NCI-H460 (cell line): ENCODE results near the gene MYO1D. TPM values are rescaled to one million over a fixed set of nuclear protein-coding genes. Genes with fewer than 3 reads are reported as not detected.

Experiments
- DNase-seq: peaks from one replicate; pipeline ENCODE4 v3.0.0-alpha.2; 2016; ENCODE audit warnings: low read depth; ENCODE audit errors: extremely low read depth
- total RNA-seq: library from RNA; depleted of rRNA; stranded (reverse); fragments of >200 nt; shearing (Covaris generic); gene quantifications from 2 replicates; pipeline ENCODE4 v1.2.3, GENCODE V29; 2014

The MYO1D gene
- total RNA-seq, 1 experiment from 2014 or later, result 5.0 TPM

DNA sequence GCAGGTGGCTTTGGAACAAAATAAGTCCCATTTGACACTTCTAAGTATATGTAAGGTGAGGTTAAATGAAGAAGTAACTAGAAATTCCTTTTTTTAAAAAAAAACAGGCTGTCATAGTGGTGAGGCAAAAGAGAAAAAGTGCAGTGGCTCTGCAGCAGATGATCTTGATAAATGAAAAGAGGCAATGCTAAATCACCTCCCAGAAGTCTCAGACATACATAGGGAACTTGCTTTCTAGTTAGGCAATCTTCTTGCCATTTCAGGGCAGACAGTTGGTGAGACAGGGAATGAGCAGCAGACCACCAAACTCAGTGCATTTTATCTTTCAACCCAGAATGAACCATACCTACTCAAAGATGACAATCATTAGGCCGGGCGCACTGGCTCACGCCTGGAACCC lies 90.8 kb downstream of the MYO1D start:
- no peak for DNase-seq

DNA sequence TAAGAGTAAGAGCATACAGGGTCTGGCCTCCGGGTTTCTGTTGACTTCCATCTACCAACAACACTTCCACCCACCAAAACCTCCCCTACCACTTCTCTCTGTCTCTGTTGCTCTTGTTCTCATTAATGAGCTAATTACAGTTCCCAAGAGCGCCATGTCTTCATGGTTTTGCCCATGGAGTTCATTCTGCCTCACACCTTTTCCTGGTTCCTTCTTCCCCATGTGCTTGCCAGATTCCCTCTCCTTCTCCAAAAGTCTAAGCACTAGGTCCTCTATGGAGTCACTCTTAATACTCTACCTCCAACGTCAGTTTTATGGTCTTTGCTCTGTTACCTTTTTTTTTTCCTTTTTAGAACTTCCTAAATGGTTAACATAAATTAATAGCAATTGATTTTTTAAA lies 92.8 kb downstream of the MYO1D start:
- no peak for DNase-seq

DNA sequence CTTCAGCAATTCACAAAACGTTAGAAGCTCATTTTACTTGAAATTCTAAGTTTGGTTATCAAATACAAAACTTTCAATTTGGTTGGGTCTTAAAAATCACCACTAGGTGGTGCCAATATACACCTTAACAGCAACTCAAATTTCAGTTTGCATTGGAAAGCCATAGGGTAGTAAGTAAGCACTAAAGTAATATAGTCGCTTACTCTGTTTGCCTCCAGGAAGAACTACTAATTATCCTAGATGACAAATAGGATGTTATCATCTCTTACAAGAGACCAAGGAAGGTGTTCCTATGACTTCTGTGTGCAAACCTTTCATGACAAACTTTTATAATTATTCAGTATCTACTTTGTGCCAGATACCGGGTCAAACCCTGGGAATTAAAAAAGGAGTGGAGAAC lies 93.3 kb downstream of the MYO1D start:
- DNase-seq, result peak; percentile 45

DNA sequence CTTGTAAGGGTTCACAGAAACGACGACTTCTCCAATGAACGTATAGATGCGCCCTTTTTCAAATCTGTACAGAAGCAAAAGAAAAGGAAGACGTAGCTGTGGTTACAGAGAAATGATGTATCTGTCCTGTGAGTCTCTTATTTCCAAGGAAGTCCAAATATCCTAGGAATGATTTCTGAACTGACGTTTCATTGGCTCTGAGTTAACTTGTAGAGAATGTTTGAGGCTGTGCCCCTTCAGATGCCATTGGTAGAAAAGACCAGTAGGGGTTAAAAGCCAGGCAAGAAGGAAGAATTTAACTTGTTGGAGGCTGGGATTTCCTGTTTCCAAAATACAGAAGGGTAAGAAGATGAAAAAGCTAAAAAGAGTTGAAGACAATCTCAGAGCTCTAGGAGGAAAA lies 96.2 kb downstream of the MYO1D start:
- DNase-seq, result no peak

DNA sequence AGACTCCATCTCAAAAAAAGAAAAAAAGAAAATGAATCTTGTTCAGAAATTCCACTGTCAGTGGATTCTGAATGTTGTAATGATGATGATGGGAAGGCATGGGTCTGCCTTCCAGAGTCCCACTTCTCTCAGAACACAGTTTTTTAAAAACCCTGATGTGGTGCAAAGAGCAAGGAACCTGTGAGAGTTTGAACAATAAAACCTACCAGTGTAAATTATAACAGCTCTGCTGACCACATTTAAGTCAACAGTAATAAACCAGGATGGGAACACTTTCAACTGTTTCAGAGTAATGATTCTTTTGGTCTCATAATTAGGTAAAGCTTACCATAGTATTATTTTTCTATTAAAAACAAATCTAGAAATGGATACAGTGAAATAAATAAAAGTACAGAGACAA lies 99.0 kb downstream of the MYO1D start:
- no peak for DNase-seq

DNA sequence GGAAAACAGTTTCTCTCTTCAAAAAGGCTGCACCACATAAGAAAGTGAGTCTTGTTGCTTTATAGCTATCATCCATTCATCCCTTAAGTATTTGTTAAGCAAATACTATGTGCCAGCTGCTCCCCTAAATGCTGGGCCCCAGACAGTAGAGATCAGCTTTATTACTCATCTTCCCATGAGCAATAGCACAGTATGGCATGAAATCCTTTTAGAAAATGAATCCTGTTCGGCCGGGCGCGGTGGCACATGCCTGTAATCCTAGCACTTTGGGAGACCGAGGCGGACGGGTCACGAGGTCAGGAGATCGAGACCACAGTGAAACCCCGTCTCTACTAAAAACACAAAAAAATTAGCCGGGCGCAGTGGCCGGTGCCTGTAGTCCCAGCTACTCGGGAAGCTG lies 99.5 kb downstream of the MYO1D start:
- peak; percentile 9 for DNase-seq

DNA sequence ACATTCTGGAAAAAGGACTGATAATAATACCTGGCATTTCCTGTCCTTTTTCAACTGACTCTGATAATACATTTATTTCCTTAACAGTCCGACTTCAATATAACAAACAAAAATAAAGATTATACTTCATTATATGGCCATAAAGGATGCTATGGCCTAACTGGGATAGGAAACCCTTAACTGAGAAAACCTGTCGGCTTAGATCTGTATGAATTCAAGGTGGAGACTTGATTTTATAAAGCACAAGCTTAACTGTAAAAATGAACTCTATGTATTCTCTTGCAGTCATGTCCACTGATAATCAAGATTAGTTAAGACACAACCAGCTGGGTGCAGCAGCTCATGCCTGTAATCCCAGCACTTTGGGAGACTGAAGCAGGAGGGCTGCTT lies 102.2 kb downstream of the MYO1D start:
- no peak for DNase-seq

DNA sequence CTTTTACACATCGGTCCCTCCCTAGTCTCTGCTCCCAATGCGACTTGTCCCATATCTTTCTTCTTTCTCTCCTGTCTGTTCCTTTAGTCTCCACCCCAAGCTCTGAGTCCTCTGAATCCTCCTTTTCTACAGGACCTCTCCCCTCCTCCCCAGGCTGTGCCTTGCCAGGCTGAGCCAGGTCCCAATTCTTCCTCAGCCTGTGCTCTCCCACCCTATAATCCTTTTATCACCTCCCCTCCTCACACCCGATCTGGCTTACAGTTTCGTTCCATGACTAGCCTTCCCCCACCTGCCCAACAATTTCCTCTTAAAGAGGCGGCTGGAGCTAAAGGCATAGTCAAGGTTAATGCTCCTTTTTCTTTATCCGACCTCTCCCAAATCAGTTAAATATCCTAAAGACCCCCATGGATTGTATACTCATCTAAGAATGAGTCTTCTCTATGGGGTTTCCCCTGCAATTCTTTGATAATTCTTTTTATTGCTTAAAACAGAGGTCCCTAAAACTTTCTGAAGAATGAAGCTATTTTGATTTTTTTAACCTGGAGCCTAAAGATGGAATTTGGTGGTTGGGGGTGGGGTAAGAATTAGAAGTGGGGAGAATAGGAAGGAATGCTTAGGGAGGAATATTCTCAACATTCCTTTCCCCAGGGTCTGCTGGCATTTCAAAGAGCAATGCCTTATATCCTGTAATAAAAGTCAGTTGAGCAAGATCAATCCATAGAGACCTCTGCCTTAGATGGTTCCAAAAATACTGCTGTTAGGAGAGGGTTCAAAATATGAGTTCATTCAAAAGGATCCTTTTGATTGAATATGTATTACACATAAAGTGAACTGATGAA lies 102.8 kb downstream of the MYO1D start:
- DNase-seq, result no peak

DNA sequence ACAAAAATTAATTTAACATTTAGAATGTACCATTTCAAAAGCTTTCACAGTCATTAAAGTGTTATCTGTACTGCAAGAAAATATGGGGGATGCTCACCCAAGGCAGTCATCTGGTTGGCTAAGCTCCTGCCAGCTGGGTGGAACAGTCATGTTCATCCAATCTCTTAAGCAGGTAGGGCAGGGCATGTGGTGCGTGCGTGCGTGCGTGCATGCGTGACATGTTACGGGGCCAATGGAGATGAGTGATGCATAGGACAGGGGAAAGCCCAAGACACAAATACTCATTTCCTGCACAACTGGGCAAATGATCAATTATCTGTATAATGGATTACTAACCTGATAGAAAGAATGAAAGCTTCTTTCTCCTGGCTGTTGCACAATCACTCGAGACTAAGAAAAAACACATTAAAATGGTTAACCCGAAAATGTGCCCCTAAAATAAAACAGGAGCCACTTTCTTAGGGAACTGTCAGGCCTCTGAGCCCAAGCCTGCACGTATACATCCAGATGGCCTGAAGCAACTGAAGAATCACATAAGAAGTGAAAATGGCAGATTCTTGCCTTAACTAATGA lies 104.4 kb downstream of the MYO1D start:
- no peak for DNase-seq

DNA sequence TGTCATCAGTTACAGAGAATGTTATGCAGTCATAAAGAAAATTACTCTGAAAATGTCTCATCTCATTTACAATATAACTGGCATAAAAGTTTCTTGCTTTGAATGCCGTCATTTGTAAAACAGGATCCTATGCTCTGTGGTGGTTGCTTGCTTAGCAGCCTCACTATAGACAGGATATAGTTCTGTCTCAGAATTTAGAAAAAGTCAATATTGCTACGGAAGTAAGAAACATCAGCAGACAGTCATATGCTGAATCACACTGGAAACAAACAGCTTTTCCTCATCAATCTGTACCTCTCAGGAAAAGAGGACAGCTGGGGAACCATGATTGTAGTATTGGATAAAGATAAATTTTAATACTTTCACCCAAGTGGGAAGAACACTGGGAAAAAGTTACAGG lies 105.5 kb downstream of the MYO1D start:
- DNase-seq, result peak; percentile 14

DNA sequence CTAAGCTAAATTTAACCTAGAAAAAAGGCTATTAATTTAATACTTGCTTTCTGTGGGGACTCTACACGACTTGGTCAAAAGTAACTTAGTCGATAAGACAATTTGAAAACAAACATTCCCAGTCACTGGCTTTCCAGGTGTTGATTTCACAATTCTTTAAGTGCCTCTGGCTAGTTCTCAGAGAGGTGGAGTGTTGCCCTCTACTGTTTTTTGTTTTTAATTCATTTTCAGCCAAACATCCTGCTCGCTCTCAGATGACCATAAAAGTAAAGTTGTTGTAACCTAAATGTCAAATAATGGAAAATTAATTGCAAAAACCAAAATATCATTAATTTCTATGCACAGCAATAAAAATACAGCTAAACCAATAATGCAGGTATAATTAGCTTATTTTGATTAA lies 107.1 kb downstream of the MYO1D start:
- DNase-seq, result peak; percentile 13

DNA sequence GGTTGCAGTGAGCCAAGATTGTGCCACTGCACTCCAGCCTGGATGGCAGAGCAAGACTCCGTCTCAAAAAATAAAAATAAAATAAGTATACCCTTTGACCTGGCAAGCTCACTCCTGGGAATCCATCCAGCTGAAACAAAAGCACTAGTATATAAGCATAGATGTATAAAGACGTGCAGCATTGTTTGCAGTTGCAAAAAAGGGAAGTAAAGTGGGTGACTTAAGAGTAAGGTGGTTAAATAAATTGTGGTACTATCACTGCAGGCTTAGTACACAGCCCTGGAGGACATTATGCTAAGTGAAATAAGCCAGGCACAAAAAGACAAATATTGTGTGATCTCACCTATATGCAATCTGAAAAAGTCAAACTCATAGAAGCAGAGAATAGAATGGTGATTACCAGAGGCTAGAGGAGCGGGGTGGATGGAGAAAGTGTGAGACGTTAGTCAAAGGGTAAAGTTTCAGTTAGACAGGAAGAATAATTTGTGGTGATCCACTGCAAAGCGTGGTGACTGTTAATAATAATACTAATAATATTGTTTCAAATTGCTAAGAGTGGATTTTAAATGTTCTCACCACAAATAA lies 113.0 kb downstream of the MYO1D start:
- DNase-seq, result no peak

DNA sequence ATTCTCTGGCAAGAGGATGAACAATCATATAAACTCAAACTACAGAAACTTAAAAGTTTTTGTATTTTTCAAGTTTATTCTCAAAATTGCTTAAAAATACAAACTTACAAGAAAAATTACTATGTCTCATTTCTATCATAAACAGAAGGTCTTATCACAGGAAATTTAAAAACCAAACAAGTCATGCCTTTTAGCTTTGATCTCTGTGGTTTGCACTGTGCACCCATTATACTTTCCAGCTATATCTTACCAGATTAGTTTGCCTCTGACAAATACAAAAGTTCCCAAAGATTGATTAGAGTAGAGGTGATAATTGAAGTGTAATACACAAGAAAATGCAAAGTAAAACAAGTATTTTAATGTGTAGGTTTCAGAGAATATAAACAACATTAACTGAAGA lies 117.4 kb downstream of the MYO1D start:
- no peak for DNase-seq

DNA sequence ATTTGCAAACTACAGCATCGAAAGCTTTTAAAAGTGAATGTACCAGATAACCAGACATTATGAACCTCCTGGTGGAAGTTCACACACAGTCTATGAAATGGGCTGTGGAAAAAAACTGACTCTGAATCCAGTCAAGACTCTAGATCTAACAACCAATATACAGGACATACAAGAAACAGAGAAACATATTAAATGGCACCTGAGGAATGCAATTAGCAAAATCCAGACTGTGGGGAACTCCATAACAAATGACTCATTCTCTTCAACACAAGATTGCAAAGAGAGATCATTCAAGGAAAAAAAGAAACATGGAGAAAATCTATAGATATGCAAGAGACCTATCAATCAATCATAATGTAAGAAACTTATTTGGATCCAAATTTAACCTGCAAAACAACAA lies 119.0 kb downstream of the MYO1D start:
- no peak for DNase-seq

DNA sequence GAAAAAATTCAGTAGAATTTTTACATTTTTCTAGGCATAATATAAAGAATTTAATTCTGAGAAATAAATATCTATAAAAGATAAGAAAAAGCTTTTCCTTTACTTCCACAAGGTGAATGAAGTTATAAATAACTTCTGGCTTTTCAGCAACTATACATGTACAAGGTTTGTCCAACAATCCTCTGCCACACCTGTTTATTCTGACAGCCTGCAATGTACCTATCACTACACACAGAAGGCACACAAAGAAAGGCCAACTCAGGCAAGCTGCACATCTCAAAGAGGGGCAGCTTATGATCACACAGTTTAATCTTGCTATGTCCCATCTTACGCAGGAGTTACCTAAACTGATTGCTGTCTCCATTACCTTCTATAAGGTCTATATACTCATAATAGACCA lies 120.2 kb downstream of the MYO1D start:
- DNase-seq, result no peak

DNA sequence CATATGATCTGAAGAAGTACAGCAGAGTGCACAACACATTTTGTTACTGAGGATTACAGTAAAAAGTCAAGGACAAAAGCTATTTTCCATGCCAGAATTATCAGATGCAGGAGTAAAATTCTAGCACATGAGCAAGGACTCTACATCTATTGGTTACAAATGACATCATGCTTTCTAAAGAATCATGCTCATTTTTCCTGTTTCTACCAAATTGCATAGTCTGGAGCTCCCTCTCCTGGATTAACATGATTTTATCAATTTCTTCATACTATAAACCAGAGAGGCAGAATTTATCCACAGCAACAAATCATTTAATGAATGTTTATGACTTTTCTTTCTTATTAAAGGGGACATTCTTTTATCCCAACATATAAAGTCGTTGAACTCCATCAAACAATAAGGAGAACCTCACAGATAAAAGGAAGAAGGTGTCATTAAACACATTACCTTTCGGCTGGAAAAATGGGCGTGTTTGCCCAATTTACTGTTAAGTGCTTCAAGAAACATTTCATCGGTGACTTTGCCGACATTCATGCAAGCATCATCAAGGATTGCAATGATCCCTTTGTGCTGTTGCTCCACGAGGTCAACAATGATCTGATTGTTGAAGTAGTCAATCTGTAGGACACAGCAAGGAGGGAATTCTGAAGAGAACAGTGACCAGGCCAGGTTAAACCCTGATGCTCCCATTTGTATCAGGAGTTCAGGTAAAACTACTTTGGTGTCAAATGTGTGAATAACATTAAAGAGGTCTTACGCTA lies 121.7 kb downstream of the MYO1D start:
- DNase-seq, result peak; percentile 71

DNA sequence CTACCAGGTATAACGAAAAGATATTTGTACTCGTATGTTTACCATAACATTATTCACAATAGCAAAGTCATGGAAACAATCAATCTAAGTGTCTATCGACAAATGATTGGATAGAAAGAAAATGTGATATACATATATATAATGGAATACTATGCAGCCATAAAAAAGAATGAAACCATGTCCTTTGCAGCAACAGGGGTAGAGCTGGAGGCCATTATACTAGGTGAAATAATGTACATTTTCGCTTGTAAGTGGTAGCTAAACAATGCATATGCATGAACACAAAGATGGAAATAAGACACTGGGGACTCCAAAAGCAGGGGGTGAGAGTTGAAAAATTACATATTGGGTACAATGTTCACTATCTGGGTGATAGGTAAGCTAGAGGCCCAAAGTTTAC lies 124.0 kb downstream of the MYO1D start:
- no peak for DNase-seq

DNA sequence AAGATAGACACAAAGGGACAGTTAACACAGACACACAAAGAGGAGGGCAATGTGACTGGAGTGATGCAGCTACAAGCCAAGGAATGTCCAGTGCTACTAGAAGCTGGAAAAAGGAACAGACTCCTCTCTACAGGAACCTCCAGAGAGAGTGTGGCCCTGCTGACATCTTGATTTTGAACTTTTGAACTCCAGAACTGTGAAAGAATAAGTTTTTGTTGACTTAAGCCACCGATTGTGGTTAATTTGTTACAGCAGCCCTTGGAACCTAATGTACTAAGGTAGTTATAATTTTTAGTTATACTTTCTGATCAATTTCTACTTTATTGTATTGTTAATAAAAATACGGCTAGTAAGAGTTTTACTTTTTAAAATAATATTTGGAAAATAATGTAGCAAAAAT lies 129.1 kb downstream of the MYO1D start:
- DNase-seq, result no peak

DNA sequence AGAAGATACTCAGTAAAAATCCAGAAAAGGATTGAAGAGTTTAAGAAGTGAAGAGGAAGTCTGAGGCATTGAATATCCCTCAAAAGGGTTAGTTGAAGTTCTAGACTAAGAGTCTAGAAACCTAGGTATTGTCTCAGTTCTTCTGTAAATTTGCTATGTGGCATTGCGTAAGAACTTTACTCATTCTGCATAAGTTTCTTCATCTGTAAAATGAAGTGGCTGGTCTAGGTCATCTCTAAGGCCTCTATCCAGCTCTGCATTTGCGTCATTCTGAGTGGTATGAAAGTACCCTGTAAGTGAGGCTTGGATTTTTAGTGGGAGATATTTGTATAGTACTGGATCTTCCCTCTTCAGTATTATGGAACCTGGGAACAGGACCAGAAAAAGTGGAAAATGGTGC lies 130.2 kb downstream of the MYO1D start:
- no peak for DNase-seq

DNA sequence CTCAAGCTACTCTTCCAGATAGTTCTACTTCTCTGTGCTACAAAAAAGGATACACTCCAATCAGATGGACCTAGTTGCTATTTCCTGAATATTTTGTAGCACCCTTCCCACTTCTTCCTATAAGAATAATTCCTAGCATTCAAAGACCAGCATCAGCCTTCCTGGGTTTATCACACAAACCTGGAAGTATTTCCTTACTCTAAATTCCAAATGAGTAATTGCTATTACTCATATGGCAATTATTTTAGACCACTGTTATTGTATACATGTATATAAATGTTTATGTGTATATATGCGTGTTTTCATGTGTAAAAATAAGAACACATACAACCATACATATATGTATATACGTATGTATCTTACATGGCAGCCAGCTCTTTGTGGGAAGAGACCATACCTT lies 130.6 kb downstream of the MYO1D start:
- no peak for DNase-seq

DNA sequence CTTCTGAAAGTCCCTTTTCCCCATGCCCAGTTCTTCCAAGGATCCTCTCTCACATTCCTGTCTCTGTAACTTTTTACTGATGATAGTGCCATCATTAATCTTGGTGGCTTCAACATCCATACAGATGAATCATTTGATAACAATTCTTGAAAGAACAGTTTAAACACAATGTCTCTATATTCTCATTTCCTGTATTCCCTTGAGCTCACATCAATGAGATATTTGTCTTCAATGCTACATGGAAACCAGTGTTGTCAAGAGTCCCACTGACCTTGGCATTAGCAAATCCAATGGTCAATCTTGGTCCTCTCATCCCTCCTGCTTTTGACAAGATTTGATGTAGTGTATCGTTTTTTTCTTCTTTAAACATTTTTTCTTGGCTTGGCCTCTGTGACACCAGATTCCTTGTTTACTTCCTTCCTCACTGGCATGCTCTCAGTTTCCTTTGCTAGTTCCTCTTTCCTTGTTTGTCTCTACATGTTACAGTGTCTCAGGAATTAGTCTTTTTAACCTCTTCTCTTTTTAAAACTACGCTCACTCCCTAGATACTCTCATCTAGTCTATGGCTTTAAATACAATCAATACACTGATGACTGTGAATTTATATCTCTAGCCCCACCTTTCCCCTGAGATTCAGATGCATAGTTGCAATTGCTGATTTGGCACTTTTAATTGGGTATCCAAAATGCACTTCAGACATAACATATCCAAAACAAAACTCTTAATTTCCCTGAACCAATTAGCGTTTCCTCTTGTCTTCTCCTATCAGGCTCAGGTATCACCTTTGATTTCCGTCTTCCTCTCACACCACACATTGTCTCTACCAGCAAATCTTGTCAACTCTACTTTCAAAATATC lies 134.0 kb downstream of the MYO1D start:
- no peak for DNase-seq
